Nephron (organoid): ENCODE measurements around the gene AQP5.

ENCODE experiments used
- H3K27ac Mint-ChIP-seq, 3 experiments: 2 replicates each; pipeline ENCODE4 v1.8.0; 2020; ENCODE audit warnings: mixed read lengths in 3 of 3, mild to moderate bottlenecking in 2 of 3, moderate library complexity in 1 of 3
- H3K27me3 Mint-ChIP-seq: 2 replicates; pipeline ENCODE4 v1.8.0; 2021; ENCODE audit warnings: low read depth, mild to moderate bottlenecking, moderate library complexity, mixed read lengths
- H3K36me3 Mint-ChIP-seq: 2 replicates; pipeline ENCODE4 v1.8.0; 2020; ENCODE audit warnings: low read depth, mixed read lengths
- H3K4me1 Mint-ChIP-seq: 2 replicates; pipeline ENCODE4 v1.8.0; 2020; ENCODE audit warnings: mixed read lengths
- H3K4me3 Mint-ChIP-seq, 3 experiments: 2 replicates each; pipeline ENCODE4 v1.8.0; 2020; ENCODE audit warnings: mild to moderate bottlenecking in 3 of 3, mixed read lengths in 3 of 3, moderate library complexity in 2 of 3
- H3K9me3 Mint-ChIP-seq: 2 replicates; pipeline ENCODE4 v1.8.0; 2020; ENCODE audit warnings: mixed read lengths
- TF ChIP-seq, protein P1 (sequence below), 3 experiments: fragments of 200-600 bp; sonication (generic); IDR thresholded peaks; one replicate each; pipeline ENCODE4 v1.5.0; 2021; ENCODE audit warnings: antibody characterized with exemption in 3 of 3; ENCODE audit not compliant: unreplicated experiment in 3 of 3

AQP5 gene

DNA sequence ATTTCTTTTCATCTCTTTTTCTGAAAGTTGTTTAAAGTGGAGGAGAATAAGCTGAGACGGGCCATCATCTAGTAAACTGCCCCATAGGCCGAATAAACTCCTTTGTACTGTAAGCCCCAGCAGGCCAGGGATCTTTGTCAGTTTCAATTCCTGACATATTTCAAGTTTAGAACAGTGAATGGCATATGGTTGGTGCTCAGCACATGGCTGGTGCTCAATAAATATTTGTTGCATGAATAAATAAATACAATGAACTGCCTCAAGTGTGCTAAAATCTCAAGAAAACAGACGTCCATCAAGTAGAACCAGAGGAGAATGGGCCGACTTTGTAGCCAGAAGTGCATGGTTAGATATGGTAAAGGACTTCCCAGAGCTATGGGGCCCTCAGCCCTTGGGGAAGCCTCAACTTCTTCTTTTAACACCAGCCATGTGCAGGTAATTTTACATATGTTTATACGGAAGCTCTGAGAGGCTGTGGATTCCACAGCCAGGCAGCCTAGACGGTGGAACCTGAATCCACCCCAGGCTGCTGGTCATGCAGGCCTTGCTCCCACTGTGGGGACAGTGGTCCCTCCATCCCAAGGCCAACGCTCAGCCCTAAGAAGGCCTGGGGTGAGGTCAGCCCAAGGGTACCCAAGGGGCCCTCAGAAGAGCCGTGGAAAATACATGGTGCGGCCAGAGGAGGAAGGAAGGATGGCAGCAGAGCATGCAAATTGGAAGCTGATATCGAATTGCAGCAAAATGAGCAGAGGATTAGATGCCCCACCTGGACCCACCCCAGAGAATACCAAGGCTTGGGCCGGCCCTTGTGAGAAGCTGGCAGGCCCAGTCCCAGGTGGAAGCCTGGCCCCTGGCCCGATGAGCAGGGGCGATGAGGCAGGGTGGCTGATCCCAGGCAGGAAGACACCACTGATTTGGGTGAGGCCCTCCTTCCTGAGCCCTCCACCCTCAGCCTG is 19.8 kb upstream of the AQP5 start:
- Mint-ChIP-seq H3K36me3 (no peaks in the 10 kb centered on the region), H3K4me3 (no peak overlapping the region), H3K27me3 (peaks cover 44% of the 10 kb centered on the region), H3K4me1 (peaks cover 18% of the 10 kb centered on the region), H3K9me3 (no peaks in the 10 kb centered on the region), H3K27ac (no peak overlapping the region)
- TF ChIP-seq, protein P1, sequence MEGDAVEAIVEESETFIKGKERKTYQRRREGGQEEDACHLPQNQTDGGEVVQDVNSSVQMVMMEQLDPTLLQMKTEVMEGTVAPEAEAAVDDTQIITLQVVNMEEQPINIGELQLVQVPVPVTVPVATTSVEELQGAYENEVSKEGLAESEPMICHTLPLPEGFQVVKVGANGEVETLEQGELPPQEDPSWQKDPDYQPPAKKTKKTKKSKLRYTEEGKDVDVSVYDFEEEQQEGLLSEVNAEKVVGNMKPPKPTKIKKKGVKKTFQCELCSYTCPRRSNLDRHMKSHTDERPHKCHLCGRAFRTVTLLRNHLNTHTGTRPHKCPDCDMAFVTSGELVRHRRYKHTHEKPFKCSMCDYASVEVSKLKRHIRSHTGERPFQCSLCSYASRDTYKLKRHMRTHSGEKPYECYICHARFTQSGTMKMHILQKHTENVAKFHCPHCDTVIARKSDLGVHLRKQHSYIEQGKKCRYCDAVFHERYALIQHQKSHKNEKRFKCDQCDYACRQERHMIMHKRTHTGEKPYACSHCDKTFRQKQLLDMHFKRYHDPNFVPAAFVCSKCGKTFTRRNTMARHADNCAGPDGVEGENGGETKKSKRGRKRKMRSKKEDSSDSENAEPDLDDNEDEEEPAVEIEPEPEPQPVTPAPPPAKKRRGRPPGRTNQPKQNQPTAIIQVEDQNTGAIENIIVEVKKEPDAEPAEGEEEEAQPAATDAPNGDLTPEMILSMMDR (IDR thresholded peaks at IDR 0.05; ENCODE audit: unreplicated experiment in 3 of 3): no peak

DNA sequence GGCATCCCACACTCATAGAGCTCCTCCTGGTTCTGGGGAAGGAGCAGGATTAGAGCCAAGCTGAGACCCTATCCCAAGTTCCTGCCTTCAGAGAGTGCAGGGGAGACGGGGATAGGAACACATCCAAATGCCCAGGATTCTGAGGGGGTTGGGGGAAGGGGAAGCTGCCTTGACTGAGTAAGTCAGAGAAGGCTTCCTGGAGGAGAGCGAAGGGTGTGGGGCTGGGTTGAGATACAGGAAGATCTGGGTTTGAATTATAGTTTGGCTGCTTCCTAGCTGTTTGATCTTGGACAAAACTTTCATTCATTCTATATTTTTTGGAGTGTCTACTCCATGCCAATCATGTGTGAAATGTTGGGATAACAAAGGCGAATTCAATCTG is 19.2 kb upstream of the AQP5 start:
- no peaks in the 10 kb centered on the region for H3K36me3 Mint-ChIP-seq
- peak overlapping the region in 1 of 3 experiments; percentile 27 for H3K27ac Mint-ChIP-seq
- peaks cover 48% of the 10 kb centered on the region for H3K27me3 Mint-ChIP-seq
- H3K9me3 Mint-ChIP-seq: no peaks in the 10 kb centered on the region
- TF ChIP-seq, protein P1 (IDR thresholded peaks at IDR 0.05; ENCODE audit: unreplicated experiment in 3 of 3): no peak
- no peak overlapping the region for H3K4me3 Mint-ChIP-seq
- H3K4me1 Mint-ChIP-seq: peaks cover 18% of the 10 kb centered on the region

DNA sequence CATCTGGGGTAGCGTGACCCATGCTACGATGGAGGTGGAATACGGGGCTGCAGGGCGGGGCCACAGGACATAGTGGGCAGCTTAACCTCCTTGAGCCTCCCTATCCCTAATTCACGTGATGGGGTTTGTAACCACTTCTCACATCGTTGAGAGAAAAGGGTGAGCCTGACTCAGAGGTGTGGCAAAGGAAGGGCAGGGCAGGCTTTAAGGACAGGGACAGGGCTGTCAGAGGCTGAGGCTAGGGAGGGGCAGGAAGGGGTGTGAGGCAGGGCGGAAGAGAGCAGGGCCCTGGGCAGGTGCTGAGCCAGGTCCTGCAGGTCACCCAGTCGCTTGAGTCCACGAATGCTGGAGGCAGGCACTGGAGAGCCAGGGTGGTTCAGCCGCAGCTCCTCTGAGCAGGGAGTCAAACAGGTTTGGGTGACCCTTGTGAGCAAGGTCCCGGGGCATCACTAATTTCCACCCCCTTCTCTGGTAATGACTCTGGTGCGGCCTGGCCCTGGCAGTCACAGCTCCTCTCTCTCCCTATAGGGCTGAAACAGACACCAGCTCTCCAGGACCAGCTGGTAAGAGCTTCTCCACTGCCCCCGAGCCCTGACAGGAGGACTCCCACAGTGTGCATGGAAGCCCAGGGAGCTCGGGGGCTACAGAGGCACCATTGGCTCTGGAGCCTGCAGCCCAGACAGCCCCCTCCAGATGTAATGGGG is 18.6 kb upstream of the AQP5 start:
- TF ChIP-seq, protein P1 (IDR thresholded peaks at IDR 0.05; ENCODE audit: unreplicated experiment in 3 of 3): no peak

DNA sequence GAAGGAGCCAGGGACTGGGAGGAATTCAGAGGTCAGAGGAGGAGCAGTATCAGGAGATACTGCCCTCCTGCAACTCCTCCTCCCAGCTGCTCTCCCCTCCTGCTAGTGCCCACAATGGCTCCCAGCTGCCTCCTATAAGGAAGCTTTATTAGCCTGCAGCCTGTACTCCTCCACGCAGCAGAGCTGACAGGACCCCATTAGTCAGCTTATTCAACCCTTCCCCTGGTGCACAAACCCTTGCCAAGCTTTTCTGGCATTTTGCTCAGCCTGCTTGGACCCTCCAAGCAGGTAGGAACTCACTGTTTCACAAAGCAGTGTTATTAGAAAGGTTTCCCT is 18.1 kb upstream of the AQP5 start:
- Mint-ChIP-seq H3K4me1 (peaks cover 18% of the 10 kb centered on the region), H3K9me3 (no peaks in the 10 kb centered on the region), H3K4me3 (no peak overlapping the region), H3K27ac (no peak overlapping the region), H3K36me3 (no peaks in the 10 kb centered on the region), H3K27me3 (peaks cover 55% of the 10 kb centered on the region)
- TF ChIP-seq, protein P1 (IDR thresholded peaks at IDR 0.05; ENCODE audit: unreplicated experiment in 3 of 3): no peak

More for the DNA sequence above, 18.6 kb upstream of the AQP5 start:
- Mint-ChIP-seq H3K4me3 (no peak overlapping the region), H3K27me3 (peaks cover 53% of the 10 kb centered on the region), H3K27ac (peak overlapping the region in 1 of 3 experiments; percentile 27), H3K36me3 (no peaks in the 10 kb centered on the region), H3K4me1 (peaks cover 18% of the 10 kb centered on the region), H3K9me3 (no peaks in the 10 kb centered on the region)

DNA sequence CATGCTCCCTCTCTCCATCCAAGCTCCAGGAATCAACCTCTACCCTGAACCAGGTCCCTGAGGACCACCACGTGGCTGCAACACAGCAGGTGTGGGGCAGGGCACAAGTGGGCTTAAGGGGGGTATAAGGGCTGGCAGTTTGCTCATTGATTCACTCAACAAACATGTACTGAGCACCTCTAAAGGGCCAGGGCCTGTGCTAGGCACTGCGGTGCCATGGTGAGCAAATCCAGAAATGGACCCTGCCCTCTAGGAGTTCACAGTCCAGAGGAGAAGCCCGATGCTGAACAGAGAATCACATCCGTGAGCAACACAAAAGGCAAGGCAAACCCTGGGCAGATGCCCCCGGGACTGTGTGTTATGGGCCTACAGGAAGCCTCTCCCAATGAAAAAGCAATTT is 17.6 kb upstream of the AQP5 start:
- TF ChIP-seq, protein P1 (IDR thresholded peaks at IDR 0.05; ENCODE audit: unreplicated experiment in 3 of 3): no peak
- no peak overlapping the region for H3K27ac Mint-ChIP-seq
- H3K36me3 Mint-ChIP-seq: no peaks in the 10 kb centered on the region

More for the DNA sequence above, 17.6 kb upstream of the AQP5 start:
- Mint-ChIP-seq H3K4me1 (peaks cover 18% of the 10 kb centered on the region), H3K4me3 (no peak overlapping the region), H3K27me3 (peaks cover 55% of the 10 kb centered on the region), H3K9me3 (no peaks in the 10 kb centered on the region)
